HepG2 (cell line): ENCODE measurements around the gene CA6. TPM values are rescaled to one million over a fixed set of nuclear protein-coding genes. Genes with fewer than 3 reads are reported as not detected.

Experiments used
- ATAC-seq: fragments of 200-7000 bp; cut with Tn5 transposase; 3 replicates; pipeline ENCODE4 v1.9.1; 2020; ENCODE audit warnings: mild to moderate bottlenecking, moderate library complexity
- BruUV-seq: library from RNA; stranded (reverse); fragments of 400-500 nt; replicated peaks from 2 replicates; lab custom pipeline; 2021; lab: Mats Ljungman, UMichigan
- CTCF ChIA-PET: fragments of 300-600 bp; formaldehyde crosslinking; extraction: SDS; loops from one replicate; lab custom pipeline; 2021; ENCODE audit warnings: low total read pairs, inconsistent platforms, low intra/inter-chr PET ratio; lab: Yijun Ruan, JAX
- POLR2A ChIA-PET: fragments of 350-600 bp; sonication (Branson Sonifier 250); formaldehyde crosslinking; loops from one replicate; lab custom pipeline; 2020; ENCODE audit warnings: antibody characterized with exemption, inconsistent platforms; lab: Yijun Ruan, JAX
- DNase-seq: peaks from one replicate; pipeline ENCODE4 v3.0.0-alpha.2; 2015; ENCODE audit warnings: low spot score
- FAIRE-seq: peaks from 3 replicates; lab custom pipeline; 2011; peaks lifted over from hg19 to GRCh38; lab: Jason Lieb, UNC
- H2AFZ ChIP-seq: one replicate; pipeline ENCODE4 v1.6.1; 2011; ENCODE audit warnings: low read length, inconsistent platforms
- H3K27ac ChIP-seq: fragments of 300-600 bp; 3 replicates; pipeline ENCODE4 v1.8.0; 2011; ENCODE audit warnings: mixed run types, mild to moderate bottlenecking, mixed read lengths, low read length, inconsistent platforms; ENCODE audit not compliant: insufficient read depth; ENCODE audit errors: extremely low read length
- H3K27me3 ChIP-seq, 2 experiments: fragments of 200-600 bp in 1 of 2; 2 replicates in 1 of 2; 3 replicates in 1 of 2; pipeline versions ENCODE4 v1.6.0 to v1.8.0; 2011; ENCODE audit warnings: low read length in 2 of 2, mild to moderate bottlenecking in 2 of 2, moderate library complexity in 2 of 2, inconsistent platforms in 1 of 2; ENCODE audit not compliant: insufficient read depth in 2 of 2, control insufficient read depth in 1 of 2
- H3K36me3 ChIP-seq, 2 experiments: fragments of 200-600 bp in 1 of 2; replicated peaks in 1 of 2; 2 replicates in 1 of 2; 3 replicates in 1 of 2; pipeline versions ENCODE4 v1.5.1 to v1.8.0; 2011; ENCODE audit warnings: low read length in 2 of 2, inconsistent platforms in 1 of 2; ENCODE audit not compliant: insufficient read depth in 2 of 2, control insufficient read depth in 1 of 2
- H3K4me1 ChIP-seq: 2 replicates; pipeline ENCODE4 v1.5.1; 2012; ENCODE audit warnings: low read length, inconsistent platforms; ENCODE audit not compliant: insufficient read depth
- H3K4me2 ChIP-seq: 2 replicates; pipeline ENCODE4 v1.6.0; 2011; ENCODE audit warnings: low read depth, low read length, inconsistent platforms
- H3K4me3 ChIP-seq, 3 experiments: fragments of 200-600 bp in 1 of 3; sonication (generic), shearing (Covaris generic) in 1 of 3; replicated peaks in 1 of 3; 2 replicates each; pipeline ENCODE4 v1.5.1; 2011 to 2016; ENCODE audit warnings: low read length in 3 of 3, inconsistent platforms in 2 of 3, low read depth in 2 of 3, mild to moderate bottlenecking in 2 of 3, control low read depth in 1 of 3, mixed read lengths in 1 of 3; ENCODE audit not compliant: insufficient read depth in 1 of 3
- H3K79me2 ChIP-seq: one replicate; pipeline ENCODE4 v1.6.1; 2011; ENCODE audit warnings: low read length, inconsistent platforms; ENCODE audit not compliant: insufficient read depth
- H3K9ac ChIP-seq: 2 replicates; pipeline ENCODE4 v1.6.0; 2011; ENCODE audit warnings: mild to moderate bottlenecking, low read depth, low read length, inconsistent platforms; ENCODE audit not compliant: insufficient read depth
- H3K9me3 ChIP-seq: 2 replicates; pipeline ENCODE4 v1.5.1; 2012; ENCODE audit warnings: mild to moderate bottlenecking, low read length
- H4K20me1 ChIP-seq: 2 replicates; pipeline ENCODE4 v1.6.0; 2011; ENCODE audit warnings: inconsistent platforms, mild to moderate bottlenecking, low read length, moderate library complexity; ENCODE audit not compliant: insufficient read depth
- ARID2 ChIP-seq: sonication (generic); formaldehyde crosslinking; IDR thresholded peaks from 2 replicates; pipeline ENCODE4 v1.8.1; 2022; ENCODE audit warnings: mild to moderate bottlenecking, missing genetic modification reagents, borderline replicate concordance
- ARID4A ChIP-seq: sonication (generic); formaldehyde crosslinking; IDR thresholded peaks from 2 replicates; pipeline ENCODE4 v1.5.0; 2020; ENCODE audit warnings: mild to moderate bottlenecking, missing genetic modification reagents, borderline replicate concordance
- BHLHE40 ChIP-seq: IDR thresholded peaks from 2 replicates; pipeline ENCODE4 v1.6.1; 2011; ENCODE audit warnings: low read length, improper control_type of control experiment
- HOXA3 ChIP-seq: sonication (generic); formaldehyde crosslinking; IDR thresholded peaks from 2 replicates; pipeline ENCODE4 v1.5.0; 2020; ENCODE audit warnings: missing genetic modification reagents
- MYC ChIP-seq: sonication (generic); formaldehyde crosslinking; IDR thresholded peaks from 2 replicates; pipeline ENCODE4 v1.9.0; 2021; ENCODE audit warnings: missing genetic modification reagents, borderline replicate concordance
- NCOA1 ChIP-seq: sonication (generic); formaldehyde crosslinking; IDR thresholded peaks from 2 replicates; pipeline ENCODE4 v1.9.0; 2021; ENCODE audit warnings: missing genetic modification reagents
- PHF20 ChIP-seq: sonication (generic); formaldehyde crosslinking; IDR thresholded peaks from 2 replicates; pipeline ENCODE4 v1.5.0; 2020; ENCODE audit warnings: mild to moderate bottlenecking, missing genetic modification reagents
- SALL1 ChIP-seq: sonication (generic); formaldehyde crosslinking; IDR thresholded peaks from 2 replicates; pipeline ENCODE4 v1.8.0; 2022; ENCODE audit warnings: mild to moderate bottlenecking, missing genetic modification reagents
- TCF7 ChIP-seq: sonication (generic); IDR thresholded peaks from 2 replicates; pipeline ENCODE4 v1.6.1; 2016; ENCODE audit warnings: antibody characterized with exemption, low read depth
- ZMYM2 ChIP-seq: sonication (generic); formaldehyde crosslinking; IDR thresholded peaks from 2 replicates; pipeline ENCODE4 v1.8.0; 2022; ENCODE audit warnings: mild to moderate bottlenecking, missing genetic modification reagents
- ZMYM3 ChIP-seq: sonication (generic); formaldehyde crosslinking; IDR thresholded peaks from 2 replicates; pipeline ENCODE4 v1.5.1; 2020; ENCODE audit warnings: mild to moderate bottlenecking, missing genetic modification reagents
- ZNF792 ChIP-seq: IDR thresholded peaks from 2 replicates; pipeline ENCODE4 v1.6.1; 2016
- WGBS: methylation state at CpG from one replicate; pipeline ENCODE4 v1.1.6; 2017; ENCODE audit warnings: low lambda C conversion rate; 5-methylcytosine and 5-hydroxymethylcytosine counted together
- in situ Hi-C: cut with HindIII; loops from 2 replicates; pipeline ENCODE4 v1.10.0; 2017; ENCODE audit warnings: low pct_unique_long_range_greater_than_20kb; ENCODE audit not compliant: extremely low pct_ligation_motif_present
- intact Hi-C: fragments of 100-400 bp; cut with micrococcal nuclease; formaldehyde crosslinking; loops from one replicate; pipeline ENCODE4 v1.10.0; 2022; ENCODE audit not compliant: unreplicated experiment
- polyA plus RNA-seq, 8 experiments: library from polyadenylated mRNA; depleted of rRNA in 3 of 8; stranded (reverse) in 7 of 8; unstranded in 1 of 8; fragments of >200 nt; fragmentation: Illumina TruSeq in 4 of 8; extraction: Trizol in 4 of 8; gene quantifications; 2 replicates each; pipeline versions ENCODE4 v1.2.1 to v1.2.3, GENCODE V29; 2011 to 2016; ENCODE audit warnings: low read depth in 4 of 8, missing spikeins in 1 of 8, mixed read lengths in 1 of 8; ENCODE audit not compliant: insufficient read depth in 1 of 8
- total RNA-seq, 5 experiments: library from RNA; depleted of rRNA; stranded (reverse); fragments of >200 nt; fragmentation: Illumina TruSeq; extraction: Trizol; gene quantifications; 2 replicates each; pipeline ENCODE4 v1.2.3, GENCODE V29; 2016; ENCODE audit warnings: low read depth in 1 of 5
- TF ChIP-seq, protein P1 (sequence below): sonication (generic); formaldehyde crosslinking; IDR thresholded peaks from 2 replicates; pipeline ENCODE4 v1.4.0; 2020; ENCODE audit warnings: missing genetic modification reagents, borderline replicate concordance
- TF ChIP-seq, protein P2 (sequence below): sonication (generic); formaldehyde crosslinking; conservative IDR thresholded peaks from 2 replicates; pipeline ENCODE4 v1.8.1; 2023; ENCODE audit warnings: missing genetic modification reagents
- TF ChIP-seq, protein P3 (sequence below): sonication (generic); formaldehyde crosslinking; IDR thresholded peaks from 2 replicates; pipeline ENCODE4 v1.5.0; 2020; ENCODE audit warnings: mild to moderate bottlenecking, missing genetic modification reagents

CA6 gene
- total and polyA plus RNA-seq, 2 of the 13 experiments (the other 11 are each of a cell fraction or from before 2014, with no cell fraction given), result not detected

DNA sequence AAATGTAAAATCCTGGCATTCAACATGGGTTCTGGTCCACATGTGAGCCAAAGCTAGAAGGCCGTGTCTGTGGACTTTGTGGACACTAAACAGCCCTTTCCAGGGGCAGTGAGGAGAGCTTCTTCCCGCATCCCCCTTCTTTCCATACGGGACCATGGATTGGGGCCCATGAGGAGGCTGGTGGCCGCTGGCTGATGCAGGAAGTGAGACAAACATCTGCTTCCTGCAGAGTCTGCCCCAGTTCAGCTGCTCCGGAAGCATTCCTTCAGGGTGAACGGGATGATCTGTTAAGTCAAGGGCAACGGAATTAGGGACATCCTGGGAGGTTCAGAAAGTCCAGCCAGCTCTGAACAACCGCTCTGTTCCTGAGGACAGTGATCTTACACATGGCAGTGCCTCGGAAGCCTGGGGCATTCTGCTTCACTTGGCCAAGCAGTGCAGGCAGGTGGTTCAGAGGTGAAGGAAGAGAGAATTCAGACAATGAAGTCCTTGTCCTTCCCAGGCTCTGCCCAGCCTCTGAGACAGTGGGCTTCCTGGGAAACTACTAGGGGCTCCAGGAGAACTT lies 1.5 kb downstream of the CA6 start:
- FAIRE-seq (peak; percentile 8), DNase-seq (peak; percentile 34), ATAC-seq (peak; percentile 43; the same call in 2 of the 3 replicates)
- H3K36me3 ChIP-seq, result no peaks in the 10 kb centered on the region
- CTCF ChIA-PET, result no interaction called here
- peaks cover 26% of the 10 kb centered on the region for H3K4me1 ChIP-seq
- in situ Hi-C loops, result no loop called here
- BruUV-seq, result no TSS peak
- no peak overlapping the region for H3K9ac ChIP-seq
- peaks cover 3 to 34% of the 10 kb centered on the region in 2 experiments; a peak in 4 of 5 replicates for H3K27me3 ChIP-seq
- POLR2A ChIA-PET, result no interaction called here
- H3K4me3 ChIP-seq, result peak overlapping the region in 1 of 3 experiments; percentile 30; a peak in 2 of 6 replicates
- H3K79me2 ChIP-seq, result no peaks in the 10 kb centered on the region
- no peak overlapping the region for H3K27ac ChIP-seq
- no peaks in the 10 kb centered on the region for H4K20me1 ChIP-seq
- H2AFZ ChIP-seq, result peak overlapping the region; percentile 58
- no peaks in the 10 kb centered on the region for H3K9me3 ChIP-seq
- intact Hi-C loops, result no loop called here
- 5% methylated on average over 4 of the region's 9 CpGs for WGBS
- peak overlapping the region; percentile 67 for H3K4me2 ChIP-seq
- TF ChIP-seq, protein P1, sequence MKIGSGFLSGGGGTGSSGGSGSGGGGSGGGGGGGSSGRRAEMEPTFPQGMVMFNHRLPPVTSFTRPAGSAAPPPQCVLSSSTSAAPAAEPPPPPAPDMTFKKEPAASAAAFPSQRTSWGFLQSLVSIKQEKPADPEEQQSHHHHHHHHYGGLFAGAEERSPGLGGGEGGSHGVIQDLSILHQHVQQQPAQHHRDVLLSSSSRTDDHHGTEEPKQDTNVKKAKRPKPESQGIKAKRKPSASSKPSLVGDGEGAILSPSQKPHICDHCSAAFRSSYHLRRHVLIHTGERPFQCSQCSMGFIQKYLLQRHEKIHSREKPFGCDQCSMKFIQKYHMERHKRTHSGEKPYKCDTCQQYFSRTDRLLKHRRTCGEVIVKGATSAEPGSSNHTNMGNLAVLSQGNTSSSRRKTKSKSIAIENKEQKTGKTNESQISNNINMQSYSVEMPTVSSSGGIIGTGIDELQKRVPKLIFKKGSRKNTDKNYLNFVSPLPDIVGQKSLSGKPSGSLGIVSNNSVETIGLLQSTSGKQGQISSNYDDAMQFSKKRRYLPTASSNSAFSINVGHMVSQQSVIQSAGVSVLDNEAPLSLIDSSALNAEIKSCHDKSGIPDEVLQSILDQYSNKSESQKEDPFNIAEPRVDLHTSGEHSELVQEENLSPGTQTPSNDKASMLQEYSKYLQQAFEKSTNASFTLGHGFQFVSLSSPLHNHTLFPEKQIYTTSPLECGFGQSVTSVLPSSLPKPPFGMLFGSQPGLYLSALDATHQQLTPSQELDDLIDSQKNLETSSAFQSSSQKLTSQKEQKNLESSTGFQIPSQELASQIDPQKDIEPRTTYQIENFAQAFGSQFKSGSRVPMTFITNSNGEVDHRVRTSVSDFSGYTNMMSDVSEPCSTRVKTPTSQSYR (CRISPR knock-in tag), result no peak
- TF ChIP-seq BHLHE40 (no peak), ZNF792 (CRISPR knock-in tag) (0 out of 2 replicates have a peak, but pooled peaks have one; percentile 36), MYC (no peak), SALL1 (CRISPR knock-in tag) (peak; percentile 47), ARID2 (CRISPR knock-in tag) (no peak), ZMYM3 (CRISPR knock-in tag) (0 out of 2 replicates have a peak, but pooled peaks have one; percentile 11), HOXA3 (CRISPR knock-in tag) (peak; percentile 36; the same call in 1 of the 2 replicates), TCF7 (no peak), ZMYM2 (peak; percentile 73; the same call in 1 of the 2 replicates), PHF20 (CRISPR knock-in tag) (peak; percentile 64), NCOA1 (no peak), ARID4A (CRISPR knock-in tag) (peak; percentile 32; the same call in 1 of the 2 replicates)
- TF ChIP-seq, protein P2, sequence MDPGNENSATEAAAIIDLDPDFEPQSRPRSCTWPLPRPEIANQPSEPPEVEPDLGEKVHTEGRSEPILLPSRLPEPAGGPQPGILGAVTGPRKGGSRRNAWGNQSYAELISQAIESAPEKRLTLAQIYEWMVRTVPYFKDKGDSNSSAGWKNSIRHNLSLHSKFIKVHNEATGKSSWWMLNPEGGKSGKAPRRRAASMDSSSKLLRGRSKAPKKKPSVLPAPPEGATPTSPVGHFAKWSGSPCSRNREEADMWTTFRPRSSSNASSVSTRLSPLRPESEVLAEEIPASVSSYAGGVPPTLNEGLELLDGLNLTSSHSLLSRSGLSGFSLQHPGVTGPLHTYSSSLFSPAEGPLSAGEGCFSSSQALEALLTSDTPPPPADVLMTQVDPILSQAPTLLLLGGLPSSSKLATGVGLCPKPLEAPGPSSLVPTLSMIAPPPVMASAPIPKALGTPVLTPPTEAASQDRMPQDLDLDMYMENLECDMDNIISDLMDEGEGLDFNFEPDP (CRISPR knock-in tag), result 0 out of 2 replicates have a peak, but pooled peaks have one; percentile 70
- TF ChIP-seq, protein P3, sequence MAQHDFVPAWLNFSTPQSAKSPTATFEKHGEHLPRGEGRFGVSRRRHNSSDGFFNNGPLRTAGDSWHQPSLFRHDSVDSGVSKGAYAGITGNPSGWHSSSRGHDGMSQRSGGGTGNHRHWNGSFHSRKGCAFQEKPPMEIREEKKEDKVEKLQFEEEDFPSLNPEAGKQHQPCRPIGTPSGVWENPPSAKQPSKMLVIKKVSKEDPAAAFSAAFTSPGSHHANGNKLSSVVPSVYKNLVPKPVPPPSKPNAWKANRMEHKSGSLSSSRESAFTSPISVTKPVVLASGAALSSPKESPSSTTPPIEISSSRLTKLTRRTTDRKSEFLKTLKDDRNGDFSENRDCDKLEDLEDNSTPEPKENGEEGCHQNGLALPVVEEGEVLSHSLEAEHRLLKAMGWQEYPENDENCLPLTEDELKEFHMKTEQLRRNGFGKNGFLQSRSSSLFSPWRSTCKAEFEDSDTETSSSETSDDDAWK (CRISPR knock-in tag), result no peak
